NT2/D1 (cell line): ENCODE results near the gene NAA15.
"Not testable (repeated sequence)": the region's sequence is repeated elsewhere in the genome, so short reads cannot be mapped to it uniquely, and the experiment has no call there.

ENCODE experiments used
- DNase-seq: peaks from one replicate; pipeline ENCODE4 v3.0.0-alpha.2; 2011; ENCODE audit warnings: low read depth, low spot score
- H3K27me3 ChIP-seq: 2 replicates; pipeline ENCODE4 v1.6.0; 2011; ENCODE audit warnings: mild to moderate bottlenecking; ENCODE audit not compliant: insufficient read length, insufficient read depth
- H3K36me3 ChIP-seq: 2 replicates; pipeline ENCODE4 v1.6.1; 2011; ENCODE audit warnings: mild to moderate bottlenecking, low read length, mixed read lengths; ENCODE audit not compliant: insufficient read depth, insufficient read length
- H3K4me1 ChIP-seq: 2 replicates; pipeline ENCODE4 v1.5.1; 2011; ENCODE audit not compliant: insufficient read depth, insufficient read length
- H3K4me3 ChIP-seq: 2 replicates; pipeline ENCODE4 v1.5.1; 2011; ENCODE audit warnings: low read depth; ENCODE audit not compliant: insufficient read length
- H3K9ac ChIP-seq: 2 replicates; pipeline ENCODE4 v1.6.0; 2011; ENCODE audit warnings: low read depth; ENCODE audit not compliant: insufficient read length
- H3K9me3 ChIP-seq: 2 replicates; pipeline ENCODE4 v1.5.1; 2011; ENCODE audit warnings: mild to moderate bottlenecking, low read length; ENCODE audit not compliant: insufficient read depth
- SUZ12 ChIP-seq: IDR thresholded peaks from 2 replicates; pipeline ENCODE4 v1.6.1; 2011; ENCODE audit not compliant: insufficient read length, insufficient read depth; ENCODE audit errors: extremely low read depth
- YY1 ChIP-seq: IDR thresholded peaks from 2 replicates; pipeline ENCODE4 v1.6.1; 2011; ENCODE audit not compliant: insufficient read length, insufficient read depth
- ZNF274 ChIP-seq: IDR thresholded peaks from 2 replicates; pipeline ENCODE4 v1.6.1; 2011; ENCODE audit warnings: mild to moderate bottlenecking, low read depth, low read length

Gene NAA15

GRCh38 chr4:139436122-139436521 lies 134.8 kb downstream of the NAA15 start:
- Histone ChIP-seq H3K36me3 (no peaks in the 10 kb centered on the region), H3K4me1 (no peaks in the 10 kb centered on the region), H3K4me3 (no peak overlapping the region), H3K9me3 (peaks cover 22% of the 10 kb centered on the region; the same call in 1 of the 2 replicates), H3K9ac (no peak overlapping the region), H3K27me3 (no peaks in the 10 kb centered on the region)
- no peak for DNase-seq
- TF ChIP-seq ZNF274: no peak

- no peak overlapping the region for H3K4me3 ChIP-seq
- TF ChIP-seq ZNF274 (no peak), YY1 (no peak), SUZ12 (no peak)
- H3K9me3 ChIP-seq: peaks cover 22% of the 10 kb centered on the region; the same call in 1 of the 2 replicates
- no peak for DNase-seq
- H3K36me3 ChIP-seq: no peaks in the 10 kb centered on the region
- no peaks in the 10 kb centered on the region for H3K4me1 ChIP-seq
- no peaks in the 10 kb centered on the region for H3K27me3 ChIP-seq
- H3K9ac ChIP-seq: no peak overlapping the region
These were observed 136.8 kb downstream of the NAA15 start for GRCh38 chr4:139438141-139438540.

- Histone ChIP-seq H3K4me1 (peaks cover 3% of the 10 kb centered on the region), H3K36me3 (no peaks in the 10 kb centered on the region), H3K9ac (no peak overlapping the region), H3K9me3 (peaks cover 22% of the 10 kb centered on the region; the same call in 1 of the 2 replicates), H3K4me3 (no peak overlapping the region), H3K27me3 (no peaks in the 10 kb centered on the region)
- TF ChIP-seq SUZ12: no peak
- TF ChIP-seq YY1: no peak
- TF ChIP-seq ZNF274: no peak
- no peak for DNase-seq
These were observed 139.7 kb downstream of the NAA15 start for GRCh38 chr4:139441029-139441428.

GRCh38 chr4:139443661-139444060 lies 142.4 kb downstream of the NAA15 start:
- peaks cover 6% of the 10 kb centered on the region; the same call in 1 of the 2 replicates for H3K9me3 ChIP-seq
- no peak for DNase-seq
- H3K4me1 ChIP-seq: peaks cover 3% of the 10 kb centered on the region
- H3K36me3 ChIP-seq: no peaks in the 10 kb centered on the region
- H3K9ac ChIP-seq: no peak overlapping the region
- H3K27me3 ChIP-seq: no peaks in the 10 kb centered on the region
- H3K4me3 ChIP-seq: no peak overlapping the region
- no peak for TF ChIP-seq SUZ12
- TF ChIP-seq YY1: no peak
- TF ChIP-seq ZNF274: no peak

- not testable (repeated sequence) for H3K9ac ChIP-seq, H3K4me3 ChIP-seq, H3K36me3 ChIP-seq, H3K27me3 ChIP-seq, H3K4me1 ChIP-seq, DNase-seq, H3K9me3 ChIP-seq
These were observed 143.6 kb downstream of the NAA15 start for GRCh38 chr4:139444881-139445280.

- H3K27me3 ChIP-seq, H3K4me3 ChIP-seq, H3K9me3 ChIP-seq, H3K9ac ChIP-seq, H3K4me1 ChIP-seq, H3K36me3 ChIP-seq, DNase-seq: not testable (repeated sequence)
These were observed 145.8 kb downstream of the NAA15 start for GRCh38 chr4:139447078-139447477.

GRCh38 chr4:139450586-139450985 lies 149.3 kb downstream of the NAA15 start:
- no peak overlapping the region for H3K9ac ChIP-seq
- DNase-seq: no peak
- no peak overlapping the region for H3K4me3 ChIP-seq
- peaks cover 3% of the 10 kb centered on the region for H3K36me3 ChIP-seq
- H3K4me1 ChIP-seq: no peaks in the 10 kb centered on the region
- H3K9me3 ChIP-seq: no peaks in the 10 kb centered on the region
- H3K27me3 ChIP-seq: no peaks in the 10 kb centered on the region
- TF ChIP-seq ZNF274 (no peak), SUZ12 (no peak), YY1 (no peak)

- no peak overlapping the region for H3K9ac ChIP-seq
- H3K27me3 ChIP-seq: no peaks in the 10 kb centered on the region
- H3K4me1 ChIP-seq: no peaks in the 10 kb centered on the region
- H3K4me3 ChIP-seq: no peak overlapping the region
- DNase-seq: no peak
- peaks cover 3% of the 10 kb centered on the region for H3K36me3 ChIP-seq
- H3K9me3 ChIP-seq: no peaks in the 10 kb centered on the region
- TF ChIP-seq SUZ12 (no peak), ZNF274 (no peak), YY1 (no peak)
These were observed 150.7 kb downstream of the NAA15 start for GRCh38 chr4:139451997-139452396.
